Activated naive CD4-positive, alpha-beta T cell treated with anti-CD3 and anti-CD28 coated beads for 36 hours (primary cell): ENCODE data around the gene C20orf144. TPM values are rescaled to one million over a fixed set of nuclear protein-coding genes. Genes with fewer than 3 reads are reported as not detected.

Experiments
- CTCF ChIA-PET: fragments of 350-600 bp; sonication (Branson Sonifier 250); formaldehyde crosslinking; loops from one replicate; lab custom pipeline; 2021; ENCODE audit warnings: antibody characterized with exemption; lab: Charles Lee
- DNase-seq: peaks from one replicate; pipeline ENCODE4 v3.0.0-alpha.2; 2020
- H3K27ac Mint-ChIP-seq: one replicate; pipeline ENCODE4 v1.8.0; 2021; ENCODE audit warnings: mild to moderate bottlenecking, mixed read lengths
- H3K27me3 Mint-ChIP-seq: one replicate; pipeline ENCODE4 v1.8.0; 2021; ENCODE audit warnings: low read depth, mixed read lengths
- H3K36me3 Mint-ChIP-seq: one replicate; pipeline ENCODE4 v1.8.0; 2021; ENCODE audit warnings: low read depth, mixed read lengths
- H3K4me1 Mint-ChIP-seq: one replicate; pipeline ENCODE4 v1.8.0; 2021; ENCODE audit warnings: low read depth, mixed read lengths
- H3K4me3 Mint-ChIP-seq: one replicate; pipeline ENCODE4 v1.8.0; 2021; ENCODE audit warnings: mild to moderate bottlenecking, moderate library complexity, mixed read lengths
- H3K9me3 Mint-ChIP-seq: one replicate; pipeline ENCODE4 v1.8.0; 2021; ENCODE audit warnings: mixed read lengths
- intact Hi-C: fragments of 100-400 bp; cut with micrococcal nuclease; formaldehyde crosslinking; loops from one replicate; pipeline ENCODE4 v1.15.1; 2023
- total RNA-seq, 2 experiments: library from RNA; stranded (reverse); gene quantifications; one replicate each; pipeline ENCODE4 v1.2.3, GENCODE V29; 2021

Gene C20orf144
- total RNA-seq, 2 experiments from 2014 or later, result 0.15 to 0.38 TPM

DNA sequence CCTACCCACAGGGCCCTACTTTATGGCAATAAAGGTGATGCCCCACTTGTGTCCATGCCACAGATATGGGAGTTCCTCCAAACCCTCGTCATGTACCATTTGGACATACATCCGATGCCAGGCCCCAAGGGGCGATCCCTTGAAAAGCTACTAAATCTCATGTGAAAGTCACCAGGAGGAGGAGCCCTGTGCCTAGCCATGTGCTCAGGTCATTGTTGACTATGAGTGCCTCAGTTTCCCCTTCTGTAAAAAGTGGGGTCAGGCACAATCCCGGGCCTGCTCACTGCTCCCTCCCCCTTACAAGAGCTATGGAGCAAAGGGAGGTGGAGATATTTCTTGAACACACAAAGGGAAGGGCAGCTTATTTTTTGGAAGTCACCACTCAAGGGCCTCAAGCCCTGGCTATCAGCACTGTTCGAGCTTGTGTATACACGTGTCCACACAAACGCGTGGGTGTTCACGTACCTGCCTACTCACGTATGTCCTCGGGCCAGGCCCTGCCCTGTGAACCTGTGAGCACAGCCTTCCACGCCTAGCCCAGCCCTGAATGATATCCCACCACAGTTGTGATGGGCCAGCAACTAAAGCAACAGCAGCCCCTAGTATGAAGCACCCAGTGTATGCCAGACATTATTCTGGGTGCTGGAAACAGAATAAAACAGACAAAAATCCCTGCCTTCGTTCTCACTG is 6.5 kb downstream of the C20orf144 start:
- DNase-seq, result no peak
- intact Hi-C loops, result loop anchor here (1.0 to 10.0 kb wide), 8 partner anchors 63 to 694 kb away; partner anchors contain the start of genes CHMP4B, RALY, SNTA1 and ZNF341
- no peaks in the 10 kb centered on the region for H3K9me3 Mint-ChIP-seq
- H3K36me3 Mint-ChIP-seq, result no peaks in the 10 kb centered on the region
- CTCF ChIA-PET, result interaction anchor here (0.6 to 3.9 kb wide), 27 partner anchors 11 to 311 kb away, joined by 3 to 36 read pairs (median 5); partner anchors contain the start of genes SNTA1 and ZNF341
- peak overlapping the region; percentile 19 for H3K27ac Mint-ChIP-seq
- H3K27me3 Mint-ChIP-seq, result no peaks in the 10 kb centered on the region
- peaks cover 34% of the 10 kb centered on the region for H3K4me1 Mint-ChIP-seq
- peak overlapping the region; percentile 80 for H3K4me3 Mint-ChIP-seq

DNA sequence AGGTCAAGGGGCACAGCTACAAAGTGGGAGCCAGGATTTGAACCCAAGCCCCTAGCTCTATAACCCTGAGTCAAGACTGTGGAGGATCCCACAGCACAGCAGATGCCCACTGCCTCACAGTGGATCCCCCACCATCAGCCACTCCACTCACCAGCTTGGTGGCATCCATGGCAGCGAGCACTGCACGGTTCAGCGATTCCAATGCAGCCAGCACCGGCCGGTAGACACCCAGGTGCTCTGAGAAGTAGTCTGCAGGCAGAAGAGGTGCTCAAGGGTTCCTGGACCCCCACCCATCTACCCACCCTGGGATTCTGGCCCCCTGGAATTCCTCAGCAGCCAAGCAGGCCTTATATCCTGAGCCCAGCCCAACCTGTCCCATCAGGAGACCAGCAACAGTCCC is 7.1 kb downstream of the C20orf144 start:
- no peaks in the 10 kb centered on the region for H3K36me3 Mint-ChIP-seq
- intact Hi-C loops, result loop anchor here (5.0 to 10.0 kb wide), 4 partner anchors 143 to 694 kb away; partner anchors contain the start of genes CHMP4B, RALY and SNTA1
- no peak overlapping the region for H3K4me3 Mint-ChIP-seq
- DNase-seq, result no peak
- no peaks in the 10 kb centered on the region for H3K9me3 Mint-ChIP-seq
- H3K4me1 Mint-ChIP-seq, result peaks cover 35% of the 10 kb centered on the region
- no peak overlapping the region for H3K27ac Mint-ChIP-seq
- H3K27me3 Mint-ChIP-seq, result no peaks in the 10 kb centered on the region
- CTCF ChIA-PET, result interaction anchor here (0.9 to 3.9 kb wide), 7 partner anchors 11 to 212 kb away, joined by 3 to 36 read pairs (median 5); no protein-coding TSS in a partner anchor

DNA sequence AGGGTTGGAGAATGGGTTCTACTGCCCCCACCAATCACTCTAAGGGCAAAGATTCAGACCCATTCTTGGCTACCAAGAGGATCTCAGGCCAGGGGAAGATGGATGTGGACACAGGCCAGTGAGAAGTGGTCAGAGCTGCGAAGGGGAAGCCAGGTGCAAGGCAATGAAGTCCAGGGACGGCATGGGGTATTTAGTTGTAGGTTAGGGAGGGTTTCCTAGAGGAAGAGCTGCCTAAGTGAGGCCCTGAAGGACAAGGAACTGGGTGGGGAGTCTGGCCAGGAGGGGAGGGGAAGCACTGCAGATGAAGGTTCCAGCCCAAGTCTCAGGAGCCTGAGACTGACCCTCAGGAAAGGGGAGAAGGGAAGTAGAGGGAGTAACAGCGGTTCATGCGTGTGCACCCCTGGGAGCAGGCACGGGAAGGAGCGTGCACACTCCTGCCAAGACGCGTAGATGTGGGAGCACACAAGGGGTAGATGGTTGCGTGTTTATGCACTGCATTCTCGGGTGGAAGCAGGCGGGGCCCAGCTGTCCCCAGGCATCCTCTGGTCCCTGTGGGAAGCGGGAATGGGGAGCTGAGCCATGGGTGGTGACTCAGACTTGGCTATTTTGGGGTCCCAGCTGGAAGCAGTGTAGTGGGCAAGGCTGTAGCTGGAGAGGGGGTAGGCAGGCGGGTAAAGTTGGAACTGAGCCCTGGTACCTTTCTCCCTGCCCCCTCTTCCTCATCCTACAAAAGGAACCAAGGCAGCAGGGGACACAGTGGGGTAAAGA is 7.9 kb downstream of the C20orf144 start:
- no peaks in the 10 kb centered on the region for H3K27me3 Mint-ChIP-seq
- intact Hi-C loops, result loop anchor here (5.0 to 10.0 kb wide), 4 partner anchors 142 to 695 kb away; partner anchors contain the start of genes CHMP4B, RALY and SNTA1
- H3K27ac Mint-ChIP-seq, result no peak overlapping the region
- CTCF ChIA-PET, result interaction anchor here (0.7 to 3.9 kb wide), 3 partner anchors 10 to 213 kb away, joined by 3 to 36 read pairs (median 5); no protein-coding TSS in a partner anchor
- no peaks in the 10 kb centered on the region for H3K9me3 Mint-ChIP-seq
- H3K4me3 Mint-ChIP-seq, result no peak overlapping the region
- DNase-seq, result no peak
- H3K4me1 Mint-ChIP-seq, result peaks cover 30% of the 10 kb centered on the region
- no peaks in the 10 kb centered on the region for H3K36me3 Mint-ChIP-seq

DNA sequence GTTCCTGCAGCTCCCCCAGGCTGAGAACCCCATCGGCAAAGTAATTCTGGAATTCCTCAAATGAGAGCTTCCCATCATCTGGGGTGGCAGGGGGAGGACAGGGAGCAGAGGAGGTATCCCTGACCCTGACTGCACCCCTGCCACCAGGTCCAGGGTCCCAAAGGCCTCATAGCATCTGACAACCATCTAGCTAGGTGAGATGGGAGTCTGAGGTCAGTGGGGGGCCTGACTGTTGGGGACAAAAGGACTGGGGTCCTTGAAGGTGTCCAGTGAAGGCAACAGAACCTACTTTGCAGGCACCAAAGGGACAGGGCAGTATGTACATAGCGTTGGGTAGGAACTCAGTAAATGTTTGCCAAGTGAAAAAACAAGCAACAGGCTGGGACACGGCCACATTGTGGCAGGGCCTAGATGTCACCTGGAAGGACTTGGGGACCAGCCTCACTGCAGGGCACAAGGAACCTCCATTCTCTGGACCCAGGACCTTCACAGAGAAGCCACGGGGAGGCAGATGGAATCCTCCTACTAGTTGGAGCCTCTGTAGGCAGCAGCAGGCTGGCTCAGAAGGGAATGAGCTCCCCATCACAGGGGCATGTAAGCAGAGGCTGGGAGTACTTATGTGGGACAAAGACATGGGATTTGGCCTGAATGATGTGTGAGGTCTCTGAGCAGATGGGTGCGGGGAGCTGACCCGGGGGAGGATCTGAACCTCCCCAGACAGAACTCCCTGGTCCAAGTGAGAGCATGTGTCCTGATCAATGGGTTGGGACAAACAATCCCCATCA is 8.8 kb downstream of the C20orf144 start:
- H3K4me1 Mint-ChIP-seq, result peaks cover 28% of the 10 kb centered on the region
- no peak overlapping the region for H3K4me3 Mint-ChIP-seq
- intact Hi-C loops, result no loop called here
- no peak for DNase-seq
- CTCF ChIA-PET, result interaction anchor here (0.6 to 1.3 kb wide), 3 partner anchors 16 to 213 kb away, joined by 3 to 5 read pairs (median 3); no protein-coding TSS in a partner anchor
- H3K27ac Mint-ChIP-seq, result no peak overlapping the region
- no peaks in the 10 kb centered on the region for H3K27me3 Mint-ChIP-seq
- no peaks in the 10 kb centered on the region for H3K9me3 Mint-ChIP-seq
- no peaks in the 10 kb centered on the region for H3K36me3 Mint-ChIP-seq

DNA sequence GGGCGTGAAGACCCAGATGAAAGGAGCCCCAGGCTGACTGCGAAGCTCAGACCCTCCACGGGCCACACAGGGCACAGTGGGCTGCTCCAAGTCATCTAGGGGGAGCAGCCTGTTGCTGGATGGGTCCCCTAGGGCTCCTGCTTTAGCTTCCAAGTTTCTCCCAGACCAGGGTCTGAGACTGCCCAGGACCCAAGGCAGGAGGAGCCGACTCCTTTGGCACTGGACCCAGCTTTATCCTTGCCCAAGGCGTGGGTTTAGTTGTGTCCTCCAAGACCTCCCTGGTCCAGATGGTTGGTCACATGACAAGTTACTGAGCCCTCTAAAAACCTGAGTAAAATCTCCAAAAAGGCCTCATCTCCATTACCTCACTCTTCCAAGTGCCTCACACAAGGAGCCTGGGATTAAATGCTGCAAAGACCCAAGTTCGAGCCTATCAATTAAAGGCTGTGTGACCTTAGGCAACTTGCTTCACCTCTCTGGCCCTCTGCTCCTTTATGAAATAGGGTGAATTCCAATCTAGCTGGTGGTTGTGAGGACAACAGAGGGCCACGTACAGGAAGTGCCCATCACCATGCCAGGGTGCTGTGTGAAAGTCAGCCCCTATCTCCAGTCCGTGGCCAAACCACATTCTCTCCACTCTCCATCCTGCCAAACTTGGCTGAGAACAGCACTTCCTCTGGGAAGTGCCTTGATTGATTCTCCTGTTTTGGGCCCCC is 9.6 kb downstream of the C20orf144 start:
- Mint-ChIP-seq H3K27me3 (no peaks in the 10 kb centered on the region), H3K36me3 (peaks cover 5% of the 10 kb centered on the region), H3K4me3 (no peak overlapping the region), H3K27ac (no peak overlapping the region), H3K9me3 (no peaks in the 10 kb centered on the region), H3K4me1 (peaks cover 21% of the 10 kb centered on the region)
- intact Hi-C loops, result no loop called here
- DNase-seq, result no peak
- CTCF ChIA-PET, result interaction anchor here (0.6 to 1.3 kb wide), 2 partner anchors 15 to 78 kb away, joined by 3 to 5 read pairs; no protein-coding TSS in a partner anchor

DNA sequence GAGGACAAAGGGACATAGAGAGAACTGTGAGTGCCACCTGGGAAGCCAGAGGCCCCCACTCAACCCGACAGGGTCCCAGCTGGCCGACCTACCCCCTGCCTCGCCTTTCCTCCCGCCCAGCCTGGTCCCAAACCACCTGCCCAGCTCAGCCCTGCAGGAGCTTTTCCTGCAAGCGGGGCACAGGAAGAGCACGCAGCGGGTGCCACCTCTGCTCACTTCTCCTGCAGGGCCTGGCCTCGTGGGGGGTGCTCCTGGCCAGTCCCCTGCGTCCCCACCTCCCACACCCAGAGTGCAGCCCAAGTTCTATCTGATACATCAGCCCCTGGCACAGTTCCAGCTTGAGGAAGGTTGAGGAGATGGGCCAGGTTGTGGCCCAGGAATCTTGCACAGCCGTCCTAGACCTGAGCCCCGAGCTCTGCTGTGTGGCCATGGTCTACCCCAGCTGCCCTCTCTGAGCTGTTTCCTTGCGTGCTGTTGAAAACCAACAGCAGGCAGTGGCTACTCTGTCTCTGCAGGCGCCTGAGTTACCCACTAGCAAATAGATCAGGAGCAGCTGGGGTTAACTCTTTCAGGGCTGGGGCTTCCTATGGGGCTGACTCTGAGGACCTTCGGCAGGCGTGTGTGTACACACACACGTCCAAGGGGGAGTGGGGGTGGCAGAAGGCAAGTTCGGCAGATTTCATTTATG is 10.4 kb downstream of the C20orf144 start:
- Mint-ChIP-seq H3K27me3 (no peaks in the 10 kb centered on the region), H3K4me3 (peak overlapping the region; percentile 82), H3K36me3 (peaks cover 11% of the 10 kb centered on the region), H3K4me1 (peaks cover 21% of the 10 kb centered on the region), H3K9me3 (no peaks in the 10 kb centered on the region), H3K27ac (no peak overlapping the region)
- intact Hi-C loops, result no loop called here
- no peak for DNase-seq
- CTCF ChIA-PET, result interaction anchor here (1.3 kb wide), 1 partner anchor 14 kb away, joined by 5 read pairs; no protein-coding TSS in a partner anchor

DNA sequence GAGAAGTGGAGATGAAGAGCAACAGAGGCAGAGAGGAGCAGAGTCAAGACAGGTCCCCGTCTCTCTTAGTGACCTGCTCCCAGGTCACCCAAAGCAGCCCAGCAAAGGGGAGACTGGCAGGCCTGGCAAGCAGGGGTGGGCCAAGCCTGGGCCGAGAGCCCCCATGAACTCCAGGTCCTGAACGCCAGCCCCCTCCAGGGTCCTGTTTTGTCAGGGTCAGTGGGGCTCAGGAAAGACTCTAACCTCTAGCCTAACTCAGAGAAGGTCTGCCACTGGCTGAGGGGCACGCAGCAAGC is 10.9 kb downstream of the C20orf144 start:
- H3K36me3 Mint-ChIP-seq, result peaks cover 16% of the 10 kb centered on the region
- H3K27ac Mint-ChIP-seq, result no peak overlapping the region
- intact Hi-C loops, result no loop called here
- peaks cover 21% of the 10 kb centered on the region for H3K4me1 Mint-ChIP-seq
- H3K27me3 Mint-ChIP-seq, result no peaks in the 10 kb centered on the region
- peak overlapping the region; percentile 82 for H3K4me3 Mint-ChIP-seq
- no peak for DNase-seq
- CTCF ChIA-PET, result no interaction called here
- H3K9me3 Mint-ChIP-seq, result no peaks in the 10 kb centered on the region

DNA sequence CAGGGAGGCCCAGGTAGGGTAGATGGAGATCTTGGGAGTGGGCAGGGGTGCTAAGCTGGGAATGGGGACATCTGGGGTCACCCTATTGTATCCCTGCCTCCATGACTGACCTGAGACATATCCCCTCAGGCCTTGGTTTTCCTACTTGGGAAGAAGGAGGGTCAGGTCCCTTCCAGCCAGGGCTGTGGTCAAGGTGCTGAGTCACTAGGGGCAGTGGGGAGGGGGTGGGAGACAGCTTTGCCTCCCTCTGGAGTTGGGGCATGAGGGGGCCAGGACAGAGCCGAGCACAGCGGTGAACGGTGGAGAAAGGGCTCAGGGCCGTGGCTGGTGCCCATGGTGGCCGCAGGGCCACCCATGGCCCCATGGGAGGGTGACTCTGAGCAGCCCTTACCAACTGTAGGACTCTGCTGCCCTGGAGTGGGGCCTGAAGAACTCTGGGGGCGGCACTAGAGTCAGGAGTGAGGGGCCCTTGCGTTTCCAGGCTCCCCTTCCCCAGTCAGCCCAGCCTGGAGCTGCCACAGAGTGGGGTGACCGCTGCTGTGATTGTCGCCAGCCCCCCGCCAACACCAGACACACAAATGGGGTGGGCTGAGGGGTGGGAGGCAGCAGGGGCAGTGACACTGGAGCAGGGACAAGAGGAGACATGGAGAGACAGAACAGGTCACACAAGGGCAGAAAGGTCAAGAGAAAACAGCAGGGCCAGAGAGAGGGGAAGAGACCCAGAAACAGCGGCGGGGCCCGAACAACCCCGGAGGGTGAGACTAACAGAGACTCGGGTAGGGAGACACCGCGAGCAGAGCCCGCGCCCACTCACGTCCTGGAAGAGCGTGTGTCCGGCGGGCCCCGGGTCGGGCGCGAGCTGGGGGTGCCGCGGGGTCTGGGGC is 11.5 kb downstream of the C20orf144 start:
- H3K36me3 Mint-ChIP-seq, result peaks cover 22% of the 10 kb centered on the region
- H3K27ac Mint-ChIP-seq, result peak overlapping the region; percentile 52
- H3K4me3 Mint-ChIP-seq, result peak overlapping the region; percentile 82
- H3K4me1 Mint-ChIP-seq, result peaks cover 21% of the 10 kb centered on the region
- CTCF ChIA-PET, result no interaction called here
- no peaks in the 10 kb centered on the region for H3K27me3 Mint-ChIP-seq
- intact Hi-C loops, result loop anchor here (1.0 kb wide), 2 partner anchors 10 to 13 kb away; partner anchors contain the start of gene E2F1
- DNase-seq, result no peak
- no peaks in the 10 kb centered on the region for H3K9me3 Mint-ChIP-seq

DNA sequence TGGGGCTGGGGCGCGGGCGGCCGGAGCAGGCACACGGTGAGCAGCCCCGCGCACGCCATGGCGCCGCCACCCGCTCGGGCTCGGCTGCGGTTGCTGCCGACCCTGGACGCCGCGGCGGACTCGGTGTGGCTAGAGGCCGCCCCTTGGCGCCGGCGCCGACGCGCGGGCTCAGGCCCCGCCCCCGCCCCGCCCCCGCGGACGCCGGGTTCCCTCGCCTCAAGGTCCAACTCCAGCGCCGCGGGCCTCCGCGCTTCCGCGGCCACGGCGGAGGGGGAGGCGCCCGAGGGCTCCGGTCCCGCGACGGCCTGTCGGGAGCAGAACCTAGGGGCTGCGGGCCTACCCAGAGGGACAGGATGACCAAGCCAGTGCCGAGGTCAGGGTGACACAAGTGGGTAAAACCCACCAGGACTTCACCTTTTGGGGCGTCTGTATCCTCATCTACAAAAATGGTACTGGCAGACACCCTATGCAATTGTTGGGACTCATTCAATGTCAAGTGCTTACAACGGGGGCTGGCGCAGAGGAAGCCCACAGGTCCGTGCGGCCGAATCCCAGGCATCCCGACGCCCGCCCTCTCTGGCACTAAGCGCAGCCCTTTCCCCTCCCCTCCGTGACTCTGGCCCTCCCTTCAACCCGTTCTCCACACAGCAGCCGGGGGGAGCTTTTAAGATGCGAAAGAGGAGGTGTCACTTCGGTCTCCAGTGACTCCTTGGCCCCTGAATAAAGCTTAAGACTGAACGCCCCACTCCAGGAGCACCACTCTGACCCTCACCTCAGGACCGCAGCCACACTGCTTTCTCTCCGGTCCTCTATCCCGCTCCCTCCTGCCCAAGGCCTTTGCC is 12.4 kb downstream of the C20orf144 start, which contains the start of gene NECAB3:
TSS of gene NECAB3 (minus strand) at position 135 of the 842 bp plus-strand sequence. CDS start at position 59, 76 bp downstream.
- DNase-seq, result peak; percentile 56
- Mint-ChIP-seq H3K9me3 (no peaks in the 10 kb centered on the region), H3K36me3 (peaks cover 30% of the 10 kb centered on the region), H3K27ac (peak within 1 kb of the TSS; percentile 52), H3K27me3 (no peaks in the 10 kb centered on the region), H3K4me3 (peak within 1 kb of the TSS; percentile 82), H3K4me1 (peaks cover 29% of the 10 kb centered on the region)
- intact Hi-C loops, result loop anchor here (1.0 kb wide), 2 partner anchors 11 to 12 kb away; partner anchors contain the start of gene E2F1
- CTCF ChIA-PET, result interaction anchor here (0.6 to 0.8 kb wide), 2 partner anchors 54 to 115 kb away, joined by 3 read pairs; no protein-coding TSS in a partner anchor
